ENCODE data around the gene RAPGEFL1. TPM values are rescaled to one million over a fixed set of nuclear protein-coding genes. Genes with fewer than 3 reads are reported as not detected.

RAPGEFL1 gene
- total RNA-seq, 1 experiment from 2014 or later: 23.0 TPM

DNA sequence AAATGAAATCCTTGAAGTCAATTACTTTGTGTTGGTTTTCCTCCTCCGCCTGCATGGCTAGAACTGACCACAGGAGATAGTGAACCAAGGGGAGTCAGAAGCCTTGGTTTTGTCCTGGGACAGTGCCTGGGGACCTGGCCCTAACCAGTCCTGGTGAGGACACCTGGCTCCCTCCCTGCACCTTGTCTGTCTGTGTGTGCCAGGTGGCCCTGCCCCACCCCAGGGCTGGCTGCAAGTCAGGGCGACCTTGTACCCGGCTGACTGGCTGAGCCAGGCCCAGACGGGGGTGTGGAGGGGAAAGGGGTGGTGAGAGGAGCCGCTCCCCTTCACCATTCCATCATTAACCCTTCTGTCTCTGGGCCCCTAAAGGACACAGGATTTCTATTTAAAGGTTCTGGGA, 3.4 kb downstream of the RAPGEFL1 start:
- no peak overlapping the region for H3K27ac Mint-ChIP-seq
- no peak overlapping the region for H3K4me3 Mint-ChIP-seq
- H3K27me3 Mint-ChIP-seq (ENCODE audit: low read depth): no peaks in the 10 kb centered on the region
- DNase-seq (ENCODE audit: low spot score) (no peak), ATAC-seq (no peak)
- ChIA-PET POLR2A (interaction anchor here (1.3 kb wide), 1 partner anchor 10 kb away, joined by 3 read pairs; no protein-coding TSS in a partner anchor), CTCF (interaction anchor here (1.1 to 7.4 kb wide), 3 partner anchors 11 to 146 kb away, joined by 3 to 75 read pairs (median 9); no protein-coding TSS in a partner anchor)
- H3K4me1 Mint-ChIP-seq: peaks cover 20% of the 10 kb centered on the region
- TF ChIP-seq, protein P1, sequence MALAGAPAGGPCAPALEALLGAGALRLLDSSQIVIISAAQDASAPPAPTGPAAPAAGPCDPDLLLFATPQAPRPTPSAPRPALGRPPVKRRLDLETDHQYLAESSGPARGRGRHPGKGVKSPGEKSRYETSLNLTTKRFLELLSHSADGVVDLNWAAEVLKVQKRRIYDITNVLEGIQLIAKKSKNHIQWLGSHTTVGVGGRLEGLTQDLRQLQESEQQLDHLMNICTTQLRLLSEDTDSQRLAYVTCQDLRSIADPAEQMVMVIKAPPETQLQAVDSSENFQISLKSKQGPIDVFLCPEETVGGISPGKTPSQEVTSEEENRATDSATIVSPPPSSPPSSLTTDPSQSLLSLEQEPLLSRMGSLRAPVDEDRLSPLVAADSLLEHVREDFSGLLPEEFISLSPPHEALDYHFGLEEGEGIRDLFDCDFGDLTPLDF (CRISPR knock-in tag; IDR thresholded peaks at IDR 0.05): no peak
- TF ChIP-seq CTCF (IDR thresholded peaks at IDR 0.05): no peak
- 0 out of 2 replicates have a peak, but pooled peaks cover 2% of the 10 kb centered on the region for H3K36me3 Mint-ChIP-seq
- H3K9me3 Mint-ChIP-seq: no peaks in the 10 kb centered on the region

DNA sequence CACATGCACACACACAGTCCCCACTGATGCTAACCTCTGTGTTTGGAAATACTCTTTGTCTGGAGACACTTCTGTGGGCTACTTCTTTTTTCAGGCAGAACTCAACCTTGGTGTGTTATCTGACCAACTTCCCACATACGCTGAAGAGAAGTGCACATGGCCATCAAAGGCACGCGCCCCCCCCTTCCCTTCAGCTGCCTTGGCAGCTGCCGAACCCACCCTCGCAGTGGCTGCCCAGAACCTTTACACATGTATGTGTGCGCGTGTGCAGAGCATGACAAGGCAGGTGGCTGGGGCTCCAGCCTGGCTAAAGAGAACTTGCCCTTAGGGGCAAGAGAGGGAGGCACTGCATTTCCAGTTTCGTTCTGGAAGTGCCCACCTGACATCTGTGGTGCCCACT, 3.9 kb downstream of the RAPGEFL1 start:
- ChIA-PET CTCF (no interaction called here), POLR2A (no interaction called here)
- Mint-ChIP-seq H3K27ac (no peak overlapping the region), H3K9me3 (no peaks in the 10 kb centered on the region), H3K27me3 (ENCODE audit: low read depth) (no peaks in the 10 kb centered on the region), H3K36me3 (0 out of 2 replicates have a peak, but pooled peaks cover under 1% of the 10 kb centered on the region), H3K4me1 (peaks cover 20% of the 10 kb centered on the region), H3K4me3 (no peak overlapping the region)
- DNase-seq (ENCODE audit: low spot score) (no peak), ATAC-seq (no peak)
- TF ChIP-seq, protein P2, sequence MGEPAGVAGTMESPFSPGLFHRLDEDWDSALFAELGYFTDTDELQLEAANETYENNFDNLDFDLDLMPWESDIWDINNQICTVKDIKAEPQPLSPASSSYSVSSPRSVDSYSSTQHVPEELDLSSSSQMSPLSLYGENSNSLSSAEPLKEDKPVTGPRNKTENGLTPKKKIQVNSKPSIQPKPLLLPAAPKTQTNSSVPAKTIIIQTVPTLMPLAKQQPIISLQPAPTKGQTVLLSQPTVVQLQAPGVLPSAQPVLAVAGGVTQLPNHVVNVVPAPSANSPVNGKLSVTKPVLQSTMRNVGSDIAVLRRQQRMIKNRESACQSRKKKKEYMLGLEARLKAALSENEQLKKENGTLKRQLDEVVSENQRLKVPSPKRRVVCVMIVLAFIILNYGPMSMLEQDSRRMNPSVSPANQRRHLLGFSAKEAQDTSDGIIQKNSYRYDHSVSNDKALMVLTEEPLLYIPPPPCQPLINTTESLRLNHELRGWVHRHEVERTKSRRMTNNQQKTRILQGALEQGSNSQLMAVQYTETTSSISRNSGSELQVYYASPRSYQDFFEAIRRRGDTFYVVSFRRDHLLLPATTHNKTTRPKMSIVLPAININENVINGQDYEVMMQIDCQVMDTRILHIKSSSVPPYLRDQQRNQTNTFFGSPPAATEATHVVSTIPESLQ (CRISPR knock-in tag; IDR thresholded peaks at IDR 0.05): no peak
- no peak for TF ChIP-seq TCF7 (CRISPR knock-in tag; IDR thresholded peaks at IDR 0.05; ENCODE audit: low read depth)

- DNase-seq (ENCODE audit: low spot score) (no peak), ATAC-seq (no peak)
- H3K27ac Mint-ChIP-seq: no peak overlapping the region
- H3K36me3 Mint-ChIP-seq: no peaks in the 10 kb centered on the region
- H3K27me3 Mint-ChIP-seq (ENCODE audit: low read depth): no peaks in the 10 kb centered on the region
- peaks cover 13% of the 10 kb centered on the region for H3K4me1 Mint-ChIP-seq
- TF ChIP-seq CREM (CRISPR knock-in tag; IDR thresholded peaks at IDR 0.05): no peak
- TF ChIP-seq NFE2L1 (CRISPR knock-in tag; IDR thresholded peaks at IDR 0.05): no peak
- TF ChIP-seq IRF1 (CRISPR knock-in tag; IDR thresholded peaks at IDR 0.05): no peak
- no peak for TF ChIP-seq MXD4 (CRISPR knock-in tag; IDR thresholded peaks at IDR 0.05; ENCODE audit: borderline replicate concordance)
- no peak for TF ChIP-seq ZNF423 (CRISPR knock-in tag; IDR thresholded peaks at IDR 0.05)
- TF ChIP-seq ZNF425 (CRISPR knock-in tag; conservative IDR thresholded peaks at IDR 0.05): no peak
- no peak overlapping the region for H3K4me3 Mint-ChIP-seq
- POLR2A ChIA-PET: no interaction called here
- H3K9me3 Mint-ChIP-seq: no peaks in the 10 kb centered on the region
- CTCF ChIA-PET: interaction anchor here (0.9 kb wide), 1 partner anchor 36 kb away, joined by 3 read pairs; no protein-coding TSS in a partner anchor
Observed at GRCh38 chr17:40182606-40183005, 5.3 kb downstream of the RAPGEFL1 start.

GRCh38 chr17:40187238-40187637, 10.0 kb downstream of the RAPGEFL1 start:
- DNase-seq (ENCODE audit: low spot score) (no peak), ATAC-seq (no peak)
- H3K4me1 Mint-ChIP-seq: peaks cover 16% of the 10 kb centered on the region
- CTCF ChIA-PET: no interaction called here
- H3K27me3 Mint-ChIP-seq (ENCODE audit: low read depth): peaks cover 3% of the 10 kb centered on the region; the same call in 1 of the 2 replicates
- no peaks in the 10 kb centered on the region for H3K9me3 Mint-ChIP-seq
- no peaks in the 10 kb centered on the region for H3K36me3 Mint-ChIP-seq
- no peak overlapping the region for H3K4me3 Mint-ChIP-seq
- H3K27ac Mint-ChIP-seq: peak overlapping the region; percentile 4; the same call in 1 of the 2 replicates
- POLR2A ChIA-PET: no interaction called here
- TF ChIP-seq SOX15 (CRISPR knock-in tag; IDR thresholded peaks at IDR 0.05) (no peak), ZBTB43 (CRISPR knock-in tag; IDR thresholded peaks at IDR 0.05) (no peak), ZNF396 (CRISPR knock-in tag; IDR thresholded peaks at IDR 0.05; ENCODE audit: borderline replicate concordance) (no peak), TP53 (CRISPR knock-in tag; IDR thresholded peaks at IDR 0.05) (no peak), CTCF (IDR thresholded peaks at IDR 0.05) (no peak)
- TF ChIP-seq, protein P3, sequence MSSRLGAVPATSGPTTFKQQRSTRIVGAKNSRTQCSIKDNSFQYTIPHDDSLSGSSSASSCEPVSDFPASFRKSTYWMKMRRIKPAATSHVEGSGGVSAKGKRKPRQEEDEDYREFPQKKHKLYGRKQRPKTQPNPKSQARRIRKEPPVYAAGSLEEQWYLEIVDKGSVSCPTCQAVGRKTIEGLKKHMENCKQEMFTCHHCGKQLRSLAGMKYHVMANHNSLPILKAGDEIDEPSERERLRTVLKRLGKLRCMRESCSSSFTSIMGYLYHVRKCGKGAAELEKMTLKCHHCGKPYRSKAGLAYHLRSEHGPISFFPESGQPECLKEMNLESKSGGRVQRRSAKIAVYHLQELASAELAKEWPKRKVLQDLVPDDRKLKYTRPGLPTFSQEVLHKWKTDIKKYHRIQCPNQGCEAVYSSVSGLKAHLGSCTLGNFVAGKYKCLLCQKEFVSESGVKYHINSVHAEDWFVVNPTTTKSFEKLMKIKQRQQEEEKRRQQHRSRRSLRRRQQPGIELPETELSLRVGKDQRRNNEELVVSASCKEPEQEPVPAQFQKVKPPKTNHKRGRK (CRISPR knock-in tag; IDR thresholded peaks at IDR 0.05; ENCODE audit: borderline replicate concordance): no peak
